Vagina (tissue), 2 donors: ENCODE measurements around the gene SPEM2. TPM values are rescaled to one million over a fixed set of nuclear protein-coding genes. Genes with fewer than 3 reads are reported as not detected.

Source experiments
- DNase-seq, 2 donors: peaks; one replicate each; pipeline ENCODE4 v3.0.0-alpha.2; 2017; ENCODE audit errors: extremely low spot score in 2 of 2
- H3K27ac ChIP-seq: fragments of 200-600 bp; sonication (generic); one replicate; pipeline ENCODE4 v1.5.1; 2019
- H3K27me3 ChIP-seq: fragments of 200-600 bp; sonication (generic); one replicate; pipeline ENCODE4 v1.5.1; 2019
- H3K36me3 ChIP-seq, 2 donors: fragments of 200-600 bp; sonication (generic); one replicate each; pipeline ENCODE4 v1.5.1; 2017 to 2019
- H3K4me1 ChIP-seq: fragments of 200-600 bp; sonication (generic); one replicate; pipeline ENCODE4 v1.5.1; 2019
- H3K4me3 ChIP-seq, 2 donors: fragments of 200-600 bp; sonication (generic); 1 replicate in 1 of 2; 2 replicates in 1 of 2; pipeline ENCODE4 v1.5.1; 2016 to 2019
- H3K9me3 ChIP-seq: fragments of 200-600 bp; sonication (generic); one replicate; pipeline ENCODE4 v1.5.1; 2019
- CTCF ChIP-seq, 3 experiments: fragments of 450-650 bp in 2 of 3; fragments of 200-600 bp in 1 of 3; sonication (generic) in 1 of 3; IDR thresholded peaks; one replicate each; pipeline ENCODE4 v1.5.1; 2017 to 2019; ENCODE audit warnings: antibody characterized with exemption in 3 of 3, mild to moderate bottlenecking in 2 of 3, moderate library complexity in 2 of 3
- POLR2A ChIP-seq, 2 donors: fragments of 450-650 bp; IDR thresholded peaks; one replicate each; pipeline ENCODE4 v1.6.1; 2017; ENCODE audit warnings: antibody characterized with exemption in 2 of 2, mild to moderate bottlenecking in 2 of 2, moderate library complexity in 2 of 2
- POLR2AphosphoS5 ChIP-seq, 2 donors: sonication (generic); formaldehyde crosslinking; IDR thresholded peaks; one replicate each; pipeline ENCODE4 v1.9.0; 2017; ENCODE audit warnings: antibody characterized with exemption in 2 of 2, mild to moderate bottlenecking in 2 of 2, low read depth in 1 of 2; ENCODE audit not compliant: insufficient read depth in 1 of 2
- intact Hi-C: fragments of 100-400 bp; cut with DNase I; formaldehyde crosslinking; loops from one replicate; pipeline ENCODE4 v1.15.1; 2023
- total RNA-seq: library from RNA; depleted of rRNA; stranded (reverse); fragments of >200 nt; gene quantifications from one replicate; pipeline ENCODE4 v1.2.3, GENCODE V29; 2016

Gene SPEM2
- total RNA-seq, 1 donor from 2014 or later: not detected

DNA sequence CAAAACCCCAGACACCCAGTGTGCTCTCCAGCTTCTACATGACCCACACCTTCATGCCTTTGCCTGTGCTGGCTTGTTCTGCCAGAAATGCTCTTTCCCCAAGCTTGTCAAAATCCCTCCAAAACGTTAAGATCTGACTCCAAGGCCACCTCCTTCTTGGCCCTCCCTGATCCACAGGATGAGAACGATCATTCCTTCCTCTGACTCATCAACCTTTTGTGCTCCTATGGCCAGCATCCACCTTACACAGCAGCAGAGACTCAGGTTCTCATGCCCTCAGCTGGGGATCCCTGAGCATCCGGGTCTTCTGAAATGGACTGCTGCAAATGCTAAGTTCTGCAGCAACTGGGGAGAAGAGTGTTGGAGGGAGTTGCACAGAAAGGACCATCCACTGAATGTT lies 51.1 kb downstream of the SPEM2 start:
- Histone ChIP-seq H3K4me1 (peaks cover 72% of the 10 kb centered on the region), H3K4me3 (no peak overlapping the region)
- intact Hi-C loops: no loop called here

DNA sequence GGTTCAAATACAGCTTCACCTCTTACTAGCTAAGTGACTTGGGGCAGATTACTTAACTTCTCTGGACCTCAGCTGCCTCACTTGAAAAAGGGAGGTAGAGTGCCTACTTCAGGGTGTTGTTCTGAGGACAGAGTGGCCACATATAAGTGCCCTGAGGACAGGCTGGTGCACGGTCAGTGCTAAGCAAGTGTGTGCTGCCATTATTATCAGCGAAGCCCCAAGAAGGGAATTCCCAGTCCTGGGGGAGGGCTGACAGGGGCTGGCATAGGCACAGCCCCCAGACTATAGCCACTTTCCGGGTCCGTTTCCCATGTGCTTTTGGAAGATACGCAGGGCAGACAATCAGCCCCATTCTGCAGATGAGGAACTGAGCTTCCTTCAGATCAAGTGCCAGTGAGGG lies 51.5 kb downstream of the SPEM2 start:
- intact Hi-C loops: no loop called here
- TF ChIP-seq POLR2AphosphoS5 (IDR thresholded peaks at IDR 0.05; ENCODE audit: insufficient read depth in 1 of 2, low read depth in 1 of 2) (no peak), POLR2A (IDR thresholded peaks at IDR 0.05) (no peak), CTCF (IDR thresholded peaks at IDR 0.05) (no peak)
- Histone ChIP-seq H3K27ac (peak overlapping the region; percentile 100), H3K36me3 (no peaks in the 10 kb centered on the region), H3K4me1 (peaks cover 72% of the 10 kb centered on the region), H3K4me3 (peak overlapping the region; percentile 84 to 89), H3K27me3 (no peaks in the 10 kb centered on the region), H3K9me3 (no peaks in the 10 kb centered on the region)
- DNase-seq: no peak

More for the DNA sequence above, 51.1 kb downstream of the SPEM2 start:
- DNase-seq: no peak
- no peaks in the 10 kb centered on the region for H3K36me3 ChIP-seq
- no peak for TF ChIP-seq POLR2AphosphoS5 (IDR thresholded peaks at IDR 0.05; ENCODE audit: insufficient read depth in 1 of 2, low read depth in 1 of 2)
- TF ChIP-seq CTCF (IDR thresholded peaks at IDR 0.05): no peak
- no peak for TF ChIP-seq POLR2A (IDR thresholded peaks at IDR 0.05)
- no peaks in the 10 kb centered on the region for H3K9me3 ChIP-seq
- peak overlapping the region; percentile 100 for H3K27ac ChIP-seq
- H3K27me3 ChIP-seq: no peaks in the 10 kb centered on the region

Other genes with a start within 250 kb of the SPEM2 start
- 2.5 TPM for gene ASGR1, start 246.2 kb upstream of the SPEM2 start, total RNA-seq
- gene DLG4, start 205.8 kb upstream of the SPEM2 start, total RNA-seq: 23.3 TPM
- gene ACADVL, start 205.7 kb upstream of the SPEM2 start, total RNA-seq: 957 TPM
- gene DVL2, start 191.1 kb upstream of the SPEM2 start, total RNA-seq: 53.0 TPM
- 24.8 TPM for gene PHF23, start 186.2 kb upstream of the SPEM2 start, total RNA-seq
- 395 TPM for gene GABARAP, start 183.2 kb upstream of the SPEM2 start, total RNA-seq
- 64.6 TPM for gene CTDNEP1, start 173.9 kb upstream of the SPEM2 start, total RNA-seq
- gene ELP5, start 173.4 kb upstream of the SPEM2 start, total RNA-seq: 30.9 TPM
- gene CLDN7, start 163.1 kb upstream of the SPEM2 start, total RNA-seq: 75.9 TPM
- 3.2 TPM for gene SLC2A4, start 143.9 kb upstream of the SPEM2 start, total RNA-seq
- 0.25 TPM for gene YBX2, start 131.0 kb upstream of the SPEM2 start, total RNA-seq
- 238 TPM for gene EIF5A, start 118.0 kb upstream of the SPEM2 start, total RNA-seq
- 51.1 TPM for gene GPS2, start 110.3 kb upstream of the SPEM2 start, total RNA-seq
- 22.6 TPM for gene NEURL4, start 96.3 kb upstream of the SPEM2 start, total RNA-seq
- 7.6 TPM for gene ACAP1, start 89.1 kb upstream of the SPEM2 start, total RNA-seq
- 12.5 TPM for gene KCTD11, start 73.5 kb upstream of the SPEM2 start, total RNA-seq
- gene TMEM95, start 70.5 kb upstream of the SPEM2 start, total RNA-seq: not detected
- gene TNK1, start 44.5 kb upstream of the SPEM2 start, total RNA-seq: 10.1 TPM
- 37.1 TPM for gene PLSCR3, start 31.1 kb upstream of the SPEM2 start, total RNA-seq
- gene TMEM256, start 21.5 kb upstream of the SPEM2 start, total RNA-seq: 118 TPM
- gene NLGN2, start 17.8 kb upstream of the SPEM2 start, total RNA-seq: 25.5 TPM
- not detected for gene SPEM1, start 5.3 kb upstream of the SPEM2 start, total RNA-seq
- gene SPEM3, start 3.2 kb downstream of the SPEM2 start, total RNA-seq: not detected
- 9.8 TPM for gene TMEM102, start 9.8 kb downstream of the SPEM2 start, total RNA-seq
- 10.8 TPM for gene FGF11, start 13.9 kb downstream of the SPEM2 start, total RNA-seq
- 5.9 TPM for gene CHRNB1, start 19.4 kb downstream of the SPEM2 start, total RNA-seq
- gene ZBTB4, start 54.0 kb downstream of the SPEM2 start, total RNA-seq: 38.1 TPM
- not detected for gene SLC35G6, start 55.8 kb downstream of the SPEM2 start, total RNA-seq
- gene POLR2A, start 58.8 kb downstream of the SPEM2 start, total RNA-seq: 118 TPM
- 60.6 TPM for gene TNFSF12, start 123.4 kb downstream of the SPEM2 start, total RNA-seq
- 20.1 TPM for gene TNFSF13, start 133.1 kb downstream of the SPEM2 start, total RNA-seq
- gene SENP3, start 136.3 kb downstream of the SPEM2 start, total RNA-seq: 60.2 TPM
- gene CD68, start 154.0 kb downstream of the SPEM2 start, total RNA-seq: 40.0 TPM
- gene MPDU1, start 158.2 kb downstream of the SPEM2 start, total RNA-seq: 73.4 TPM
- 44.4 TPM for gene SOX15, start 164.5 kb downstream of the SPEM2 start, total RNA-seq
- 36.1 TPM for gene FXR2, start 189.3 kb downstream of the SPEM2 start, total RNA-seq
- 69.7 TPM for gene SAT2, start 202.2 kb downstream of the SPEM2 start, total RNA-seq
- gene SHBG, start 204.5 kb downstream of the SPEM2 start, total RNA-seq: not detected
- 2.7 TPM for gene ATP1B2, start 225.3 kb downstream of the SPEM2 start, total RNA-seq